WTC11 (cell line): ENCODE data around the gene DNAJA4. TPM values are rescaled to one million over a fixed set of nuclear protein-coding genes. Genes with fewer than 3 reads are reported as not detected.

Experiments
- ATAC-seq: fragments of 200-7000 bp; cut with Tn5 transposase; 2 replicates; pipeline ENCODE4 v1.10.0; 2021; ENCODE audit warnings: mild to moderate bottlenecking, moderate library complexity
- CTCF ChIA-PET: fragments of 300-600 bp; sonication (Branson Sonifier 250); formaldehyde crosslinking; loops from one replicate; lab custom pipeline; 2021; ENCODE audit warnings: antibody characterized with exemption; lab: Charles Lee
- POLR2A ChIA-PET: fragments of 350-600 bp; sonication (Branson Sonifier 250); formaldehyde crosslinking; loops from one replicate; lab custom pipeline; 2021; ENCODE audit warnings: antibody characterized with exemption; lab: Charles Lee
- DNase-seq: peaks from one replicate; pipeline ENCODE4 v3.0.0; 2021; ENCODE audit warnings: low spot score
- H3K27ac Mint-ChIP-seq: 2 replicates; pipeline ENCODE4 v1.8.0; 2021; ENCODE audit warnings: mixed read lengths
- H3K27me3 Mint-ChIP-seq: 2 replicates; pipeline ENCODE4 v1.8.0; 2021; ENCODE audit warnings: low read depth, mild to moderate bottlenecking, moderate library complexity, mixed read lengths
- H3K36me3 Mint-ChIP-seq: 2 replicates; pipeline ENCODE4 v1.8.0; 2021; ENCODE audit warnings: mixed read lengths
- H3K4me1 Mint-ChIP-seq: 2 replicates; pipeline ENCODE4 v1.8.0; 2022; ENCODE audit warnings: mixed read lengths
- H3K4me3 Mint-ChIP-seq: 2 replicates; pipeline ENCODE4 v1.8.0; 2021; ENCODE audit warnings: mild to moderate bottlenecking, moderate library complexity, mixed read lengths
- H3K9me3 Mint-ChIP-seq: 2 replicates; pipeline ENCODE4 v1.8.0; 2021; ENCODE audit warnings: mixed read lengths
- ATF1 ChIP-seq: sonication (generic); formaldehyde crosslinking; IDR thresholded peaks from 2 replicates; pipeline ENCODE4 v1.8.1; 2023; ENCODE audit warnings: mild to moderate bottlenecking, moderate library complexity, missing genetic modification reagents
- ATF6 ChIP-seq: sonication (generic); formaldehyde crosslinking; IDR thresholded peaks from 2 replicates; pipeline ENCODE4 v1.8.1; 2023; ENCODE audit warnings: mild to moderate bottlenecking, missing genetic modification reagents
- CBFB ChIP-seq: sonication (generic); formaldehyde crosslinking; IDR thresholded peaks from 2 replicates; pipeline ENCODE4 v1.8.1; 2022; ENCODE audit warnings: mild to moderate bottlenecking, low read depth, missing genetic modification reagents
- E2F5 ChIP-seq: sonication (generic); formaldehyde crosslinking; IDR thresholded peaks from 2 replicates; pipeline ENCODE4 v1.8.1; 2022; ENCODE audit warnings: mild to moderate bottlenecking, moderate library complexity, missing genetic modification reagents
- ELF4 ChIP-seq: sonication (generic); formaldehyde crosslinking; IDR thresholded peaks from 2 replicates; pipeline ENCODE4 v1.8.1; 2022; ENCODE audit warnings: low read depth, mild to moderate bottlenecking, moderate library complexity, missing genetic modification reagents
- GABPB1 ChIP-seq: sonication (generic); formaldehyde crosslinking; IDR thresholded peaks from 2 replicates; pipeline ENCODE4 v1.8.1; 2023; ENCODE audit warnings: mild to moderate bottlenecking, missing genetic modification reagents
- GRHL2 ChIP-seq: fragments of 250-450 bp; sonication (Bioruptor Pico); IDR thresholded peaks from 2 replicates; pipeline ENCODE4 v1.8.0; 2022; ENCODE audit warnings: mild to moderate bottlenecking, moderate library complexity; ENCODE audit not compliant: insufficient replicate concordance, severe bottlenecking
- GTF2I ChIP-seq: fragments of 250-450 bp; sonication (Bioruptor Pico); conservative IDR thresholded peaks from 2 replicates; pipeline ENCODE4 v1.4.0; 2021; ENCODE audit warnings: mild to moderate bottlenecking
- HMGA2 ChIP-seq: fragments of 250-450 bp; sonication (Bioruptor Pico); IDR thresholded peaks from 2 replicates; pipeline ENCODE4 v1.4.0; 2021; ENCODE audit warnings: mild to moderate bottlenecking, moderate library complexity
- HMGXB4 ChIP-seq: sonication (generic); formaldehyde crosslinking; IDR thresholded peaks from 2 replicates; pipeline ENCODE4 v1.8.1; 2023; ENCODE audit warnings: mild to moderate bottlenecking, moderate library complexity, missing genetic modification reagents
- IRF1 ChIP-seq: sonication (generic); formaldehyde crosslinking; IDR thresholded peaks from 2 replicates; pipeline ENCODE4 v1.8.0; 2023; ENCODE audit warnings: missing genetic modification reagents
- JUN ChIP-seq: sonication (generic); formaldehyde crosslinking; IDR thresholded peaks from 2 replicates; pipeline ENCODE4 v1.8.0; 2023; ENCODE audit warnings: mild to moderate bottlenecking, missing genetic modification reagents
- KAT7 ChIP-seq: sonication (generic); formaldehyde crosslinking; IDR thresholded peaks from 2 replicates; pipeline ENCODE4 v1.8.1; 2023; ENCODE audit warnings: missing genetic modification reagents, mild to moderate bottlenecking, borderline replicate concordance
- MYBL2 ChIP-seq: sonication (generic); formaldehyde crosslinking; IDR thresholded peaks from 2 replicates; pipeline ENCODE4 v1.8.1; 2023; ENCODE audit warnings: mild to moderate bottlenecking, moderate library complexity, missing genetic modification reagents
- NFYB ChIP-seq: sonication (generic); formaldehyde crosslinking; conservative IDR thresholded peaks from 2 replicates; pipeline ENCODE4 v1.8.0; 2022; ENCODE audit warnings: low read depth, missing genetic modification reagents
- PRDM15 ChIP-seq: sonication (generic); formaldehyde crosslinking; IDR thresholded peaks from 2 replicates; pipeline ENCODE4 v1.8.0; 2022; ENCODE audit warnings: missing genetic modification reagents
- SOX15 ChIP-seq: fragments of 250-450 bp; sonication (Bioruptor Pico); IDR thresholded peaks from 2 replicates; pipeline ENCODE4 v1.9.0; 2021; ENCODE audit warnings: mild to moderate bottlenecking
- STAT6 ChIP-seq: sonication (generic); formaldehyde crosslinking; conservative IDR thresholded peaks from 2 replicates; pipeline ENCODE4 v1.8.1; 2023; ENCODE audit warnings: mild to moderate bottlenecking, low read depth, missing genetic modification reagents, moderate library complexity
- ZBTB21 ChIP-seq: sonication (generic); formaldehyde crosslinking; IDR thresholded peaks from 2 replicates; pipeline ENCODE4 v1.8.1; 2023; ENCODE audit warnings: mild to moderate bottlenecking, missing genetic modification reagents, borderline replicate concordance
- ZNF138 ChIP-seq: sonication (generic); formaldehyde crosslinking; conservative IDR thresholded peaks from 2 replicates; pipeline ENCODE4 v1.8.1; 2022; ENCODE audit warnings: mild to moderate bottlenecking, moderate library complexity, missing genetic modification reagents
- ZNF416 ChIP-seq: fragments of 250-450 bp; sonication (Bioruptor Pico); IDR thresholded peaks from 2 replicates; pipeline ENCODE4 v1.9.0; 2021; ENCODE audit warnings: mild to moderate bottlenecking, inconsistent platforms
- total RNA-seq: library from RNA; stranded (reverse); gene quantifications from 3 replicates; pipeline ENCODE4 v1.2.3, GENCODE V29; 2021

The DNAJA4 gene
- total RNA-seq, 1 experiment from 2014 or later: 7.8 TPM

GRCh38 chr15:78304216-78305066 lies 40.1 kb downstream of the DNAJA4 start:
- Mint-ChIP-seq H3K9me3 (no peaks in the 10 kb centered on the region), H3K4me1 (peaks cover 6% of the 10 kb centered on the region), H3K27ac (no peak overlapping the region), H3K36me3 (no peaks in the 10 kb centered on the region), H3K27me3 (peaks cover 12% of the 10 kb centered on the region), H3K4me3 (no peak overlapping the region; the same call in 1 of the 2 replicates)
- ChIA-PET CTCF (interaction anchor here (0.8 to 2.4 kb wide), 10 partner anchors 13 to 226 kb away, joined by 3 to 10 read pairs (median 3); partner anchors contain the start of gene IREB2), POLR2A (interaction anchor here (0.6 kb wide), 1 partner anchor 90 kb away, joined by 3 read pairs; no protein-coding TSS in a partner anchor)
- ATAC-seq (no peak), DNase-seq (no peak)
- TF ChIP-seq STAT6 (no peak), HMGA2 (CRISPR knock-in tag) (no peak), SOX15 (CRISPR knock-in tag) (no peak), GRHL2 (CRISPR knock-in tag) (no peak), ELF4 (CRISPR knock-in tag) (no peak), ATF1 (CRISPR knock-in tag) (no peak), ZNF416 (CRISPR knock-in tag) (no peak), GTF2I (CRISPR knock-in tag) (no peak), ZNF138 (CRISPR knock-in tag) (no peak)

GRCh38 chr15:78306176-78306774 lies 41.9 kb downstream of the DNAJA4 start:
- POLR2A ChIA-PET: no interaction called here

More at GRCh38 chr15:78306176-78306774, 41.9 kb downstream of the DNAJA4 start:
- Mint-ChIP-seq H3K4me3 (no peak overlapping the region), H3K27me3 (peaks cover 4% of the 10 kb centered on the region), H3K36me3 (no peaks in the 10 kb centered on the region), H3K27ac (no peak overlapping the region), H3K4me1 (peaks cover 6% of the 10 kb centered on the region)
- CTCF ChIA-PET: interaction anchor here (0.6 kb wide), 1 partner anchor 771 kb away, joined by 4 read pairs; no protein-coding TSS in a partner anchor
- DNase-seq (no peak), ATAC-seq (no peak)
- TF ChIP-seq IRF1 (CRISPR knock-in tag): no peak
- no peak for TF ChIP-seq NFYB (CRISPR knock-in tag)
- no peak for TF ChIP-seq CBFB (CRISPR knock-in tag)
- TF ChIP-seq KAT7 (CRISPR knock-in tag): no peak
- TF ChIP-seq E2F5 (CRISPR knock-in tag): no peak
- TF ChIP-seq MYBL2: no peak
- TF ChIP-seq JUN (CRISPR knock-in tag): no peak
- no peak for TF ChIP-seq GABPB1 (CRISPR knock-in tag)
- no peak for TF ChIP-seq PRDM15 (CRISPR knock-in tag)
- TF ChIP-seq ATF6 (CRISPR knock-in tag): no peak
- no peak for TF ChIP-seq ZBTB21 (CRISPR knock-in tag)
- TF ChIP-seq HMGXB4: no peak
- TF ChIP-seq, all 79 proteins: peak for 0
- no peaks in the 10 kb centered on the region for H3K9me3 Mint-ChIP-seq
